HG02938 (cell line): ENCODE data around the gene GALNT18.
"Not testable (repeated sequence)": the region's sequence is repeated elsewhere in the genome, so short reads cannot be mapped to it uniquely, and the experiment has no call there.

Experiments
- ATAC-seq: cut with Tn5 transposase; IDR thresholded peaks from one replicate; pipeline ENCODE4 v1.9.1; 2021; ENCODE audit warnings: mild to moderate bottlenecking, moderate library complexity; ENCODE audit not compliant: unreplicated experiment

Gene GALNT18

DNA sequence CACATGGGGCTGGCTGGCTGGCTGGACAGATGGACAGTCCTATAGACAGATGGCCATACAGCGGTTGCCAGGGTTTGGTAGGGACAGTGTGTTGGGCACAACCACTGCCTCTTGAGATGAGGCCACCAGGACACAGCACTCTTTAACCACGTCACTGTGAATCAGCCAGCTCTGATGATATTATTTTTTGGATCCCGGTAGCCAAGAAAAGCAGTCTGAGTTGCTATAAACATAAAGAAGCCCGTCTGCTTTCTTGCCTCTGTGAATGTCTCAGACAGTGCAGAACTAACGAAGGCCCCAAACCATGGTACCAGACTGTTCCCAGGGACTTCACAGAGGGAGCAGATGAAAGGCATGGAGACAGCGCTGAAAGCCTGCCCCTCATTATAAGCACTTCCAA lies 152.9 kb downstream of the GALNT18 start:
- no peak for ATAC-seq

DNA sequence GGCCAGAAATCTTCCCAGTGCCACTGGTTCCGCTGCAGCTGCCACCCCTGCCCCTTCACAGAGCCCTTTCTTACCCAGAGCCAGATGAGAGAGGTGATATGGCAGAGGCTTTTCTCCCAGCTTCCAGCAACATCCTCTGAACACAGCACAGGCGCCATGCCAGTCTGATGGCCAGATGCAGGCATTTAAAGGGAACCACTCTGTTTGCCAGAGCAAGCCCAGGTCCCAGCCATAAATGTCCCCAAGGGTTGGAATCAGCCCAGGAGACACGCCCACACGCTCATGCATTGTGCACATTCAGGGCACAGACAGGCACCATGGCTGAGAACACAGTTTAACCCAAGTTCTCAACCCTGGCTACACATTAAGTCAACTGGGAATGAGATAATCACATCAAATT lies 154.5 kb downstream of the GALNT18 start:
- ATAC-seq = no peak

DNA sequence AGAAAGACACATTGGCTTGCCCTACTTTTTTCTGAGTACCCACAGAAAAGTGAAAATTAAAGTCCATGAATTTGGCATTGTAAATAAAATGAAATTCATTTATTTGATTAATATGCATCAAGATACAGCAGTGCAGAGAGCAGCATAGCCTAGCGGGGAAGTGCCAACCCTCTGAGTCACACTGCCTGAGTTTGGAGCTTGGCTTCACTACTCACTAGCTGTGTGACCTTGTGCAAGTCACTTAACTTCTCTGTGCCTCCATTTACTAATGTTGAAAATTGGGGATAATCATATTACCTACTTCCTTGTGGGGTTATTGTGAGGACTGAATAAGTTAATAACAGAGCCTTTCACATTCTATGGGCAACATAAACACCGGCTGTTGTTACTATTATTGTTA lies 157.2 kb downstream of the GALNT18 start:
- ATAC-seq = no peak

DNA sequence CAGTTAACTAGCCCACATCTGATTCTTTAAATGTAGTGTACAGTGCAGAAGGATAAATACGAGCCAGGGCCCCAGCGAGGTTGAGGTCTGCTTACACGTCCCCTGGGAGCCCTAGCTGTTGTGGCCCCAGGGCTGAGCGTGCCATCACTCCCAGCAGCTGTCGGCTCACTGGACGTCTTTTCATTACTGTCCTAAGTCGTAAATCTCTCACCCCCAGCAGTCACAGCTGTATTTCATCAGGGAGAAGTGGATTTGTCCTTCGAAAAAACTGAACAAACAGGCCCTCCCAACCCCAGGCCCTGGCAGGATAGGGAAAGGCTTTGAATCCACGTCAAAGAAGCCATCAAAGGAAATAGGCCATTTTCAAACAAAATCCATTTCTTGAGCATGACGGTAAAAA lies 158.4 kb downstream of the GALNT18 start:
- ATAC-seq = no peak

DNA sequence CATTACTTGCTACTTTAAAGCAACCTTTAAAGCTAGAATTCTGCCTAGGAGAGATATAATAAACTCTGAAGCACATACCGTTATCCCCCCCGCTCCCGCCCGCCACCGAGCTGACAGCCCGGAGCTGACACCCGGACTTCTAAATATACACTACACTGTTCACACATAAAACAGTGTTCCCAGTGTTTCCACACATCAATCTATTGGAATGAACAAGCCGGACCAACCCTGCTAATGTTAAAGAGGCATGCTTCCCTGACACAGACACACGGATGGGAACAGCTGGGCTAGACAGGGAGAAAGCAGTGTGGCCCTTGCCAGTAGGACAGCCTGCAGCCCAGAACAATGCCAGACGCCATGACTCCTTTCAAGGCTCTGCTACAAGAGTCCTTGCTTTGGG lies 160.3 kb downstream of the GALNT18 start:
- ATAC-seq = no peak

DNA sequence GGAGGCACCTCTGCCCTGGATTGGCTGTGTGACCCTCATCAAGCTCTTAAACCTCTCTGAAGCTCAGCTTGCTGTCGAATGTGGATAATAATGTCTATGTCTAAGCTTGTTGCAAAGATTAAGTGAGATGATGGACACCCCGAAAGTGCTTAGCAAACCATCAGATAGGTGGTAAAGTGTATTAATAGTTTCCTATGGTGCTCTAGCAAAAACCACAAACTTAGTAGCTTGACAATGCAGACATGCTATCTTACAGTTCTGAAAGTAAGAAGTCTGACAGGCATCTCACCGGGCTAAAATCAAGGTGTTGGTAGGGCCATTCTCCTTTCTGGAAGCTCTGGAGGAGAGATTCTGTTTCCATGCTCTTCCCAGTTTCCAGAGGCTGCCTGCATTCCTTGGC lies 162.2 kb downstream of the GALNT18 start:
- ATAC-seq = no peak

DNA sequence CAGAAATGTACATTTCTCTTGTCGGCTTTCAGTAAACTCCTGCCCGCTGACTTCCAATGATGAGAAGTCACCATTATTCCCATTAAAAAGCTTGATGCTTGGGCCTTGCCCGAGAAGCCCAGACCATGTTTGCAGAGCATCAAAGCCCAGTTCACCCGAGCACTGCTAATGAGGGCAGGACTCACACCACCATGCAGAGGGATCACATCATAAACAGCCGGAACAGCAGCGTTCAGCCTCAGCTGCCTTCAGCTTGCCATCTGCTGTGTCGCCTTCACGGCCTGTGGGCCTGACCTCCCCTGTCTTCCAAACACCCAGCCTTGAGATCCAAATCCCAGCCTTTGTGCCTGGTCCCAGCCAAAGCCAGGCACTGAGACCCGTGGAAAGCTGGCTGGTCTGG lies 163.3 kb downstream of the GALNT18 start:
- no peak for ATAC-seq

DNA sequence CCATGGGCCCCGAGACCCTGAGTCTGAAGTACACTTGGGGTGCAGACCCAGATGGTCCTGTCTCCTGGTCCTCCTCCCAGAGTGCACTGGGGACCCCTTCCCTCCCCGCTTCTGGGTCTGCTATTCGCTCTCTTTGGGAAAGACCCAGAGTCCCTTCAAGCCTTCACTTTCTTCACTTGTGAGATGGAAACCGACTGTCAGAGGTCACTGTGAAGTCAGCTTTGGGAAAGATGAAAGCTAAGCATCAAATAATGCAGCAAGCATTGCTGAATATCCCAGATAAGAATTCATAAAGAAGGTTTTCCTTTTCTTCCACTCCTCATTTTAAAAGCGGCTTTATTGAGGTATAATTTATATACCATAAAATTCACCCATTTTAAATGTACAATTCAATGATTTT lies 163.8 kb downstream of the GALNT18 start:
- ATAC-seq = no peak

DNA sequence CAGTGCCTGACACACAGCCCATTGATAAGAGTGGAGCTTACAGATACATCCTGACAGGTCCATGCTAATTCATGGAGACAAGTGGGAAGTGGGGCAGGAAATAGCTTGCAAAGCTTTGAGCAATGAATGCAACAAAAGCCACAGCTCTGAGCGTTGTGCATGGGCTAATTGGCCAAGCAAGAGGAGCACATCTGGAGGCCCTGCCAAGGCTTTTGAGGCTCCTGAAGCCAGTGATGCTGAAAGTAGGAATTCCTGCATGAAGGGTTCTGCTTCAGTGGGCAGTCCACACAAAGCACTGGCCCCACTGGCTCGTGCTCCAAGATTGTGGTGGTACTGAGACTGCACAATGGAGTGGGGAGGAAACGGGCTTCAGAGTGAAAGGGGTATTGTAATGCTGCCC lies 164.9 kb downstream of the GALNT18 start:
- ATAC-seq = no peak

DNA sequence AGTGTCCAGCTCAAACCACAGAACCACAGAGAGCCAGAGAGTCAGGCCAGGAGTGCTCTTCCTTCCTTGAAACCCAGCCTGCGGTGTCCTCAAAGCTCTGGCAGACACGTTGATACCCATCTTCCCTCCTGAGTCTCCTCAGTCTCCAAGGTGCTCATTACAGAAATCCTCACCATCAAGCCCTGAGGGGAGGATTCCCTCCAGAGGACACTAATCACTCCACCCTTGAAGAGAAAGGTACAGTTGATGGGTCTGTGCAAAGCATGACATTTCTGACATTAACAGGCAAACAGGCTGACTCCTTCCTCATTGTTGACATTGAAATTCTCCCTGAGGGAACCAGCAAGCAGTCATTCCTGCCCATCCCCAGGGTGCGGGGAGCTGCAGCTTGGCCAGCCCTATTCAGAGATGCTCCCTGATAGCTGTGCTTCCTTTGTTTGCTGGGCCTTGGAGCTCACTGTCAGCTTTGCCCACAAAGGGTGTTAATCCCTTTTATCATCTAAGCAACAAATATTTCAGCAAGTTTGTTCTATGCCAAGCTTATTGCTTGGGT lies 167.1 kb downstream of the GALNT18 start:
- ATAC-seq = no peak

DNA sequence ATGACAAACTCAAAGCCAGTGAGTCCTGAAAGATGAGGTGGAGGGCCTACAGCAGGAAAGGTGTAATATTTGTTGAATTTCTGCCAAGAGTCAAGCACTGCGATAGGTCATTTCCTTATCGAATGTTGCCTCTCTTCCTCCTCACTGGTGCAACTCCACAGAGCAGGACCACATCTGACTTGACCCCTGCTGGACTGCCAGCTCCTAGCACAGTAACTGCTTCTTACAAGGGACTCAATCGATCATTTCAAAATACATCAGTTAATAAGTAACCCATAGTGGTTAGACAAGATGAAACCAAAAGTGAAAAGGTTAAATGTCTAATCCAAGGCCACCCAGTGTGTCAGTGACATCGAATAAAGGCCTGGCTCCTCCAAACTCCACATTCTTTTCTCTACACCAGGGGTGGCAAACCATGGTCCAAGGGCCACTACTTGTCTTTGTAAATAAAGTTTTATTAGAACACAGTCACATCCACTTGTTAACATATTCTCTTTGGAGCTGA lies 170.3 kb downstream of the GALNT18 start:
- ATAC-seq = peak; percentile 95

DNA sequence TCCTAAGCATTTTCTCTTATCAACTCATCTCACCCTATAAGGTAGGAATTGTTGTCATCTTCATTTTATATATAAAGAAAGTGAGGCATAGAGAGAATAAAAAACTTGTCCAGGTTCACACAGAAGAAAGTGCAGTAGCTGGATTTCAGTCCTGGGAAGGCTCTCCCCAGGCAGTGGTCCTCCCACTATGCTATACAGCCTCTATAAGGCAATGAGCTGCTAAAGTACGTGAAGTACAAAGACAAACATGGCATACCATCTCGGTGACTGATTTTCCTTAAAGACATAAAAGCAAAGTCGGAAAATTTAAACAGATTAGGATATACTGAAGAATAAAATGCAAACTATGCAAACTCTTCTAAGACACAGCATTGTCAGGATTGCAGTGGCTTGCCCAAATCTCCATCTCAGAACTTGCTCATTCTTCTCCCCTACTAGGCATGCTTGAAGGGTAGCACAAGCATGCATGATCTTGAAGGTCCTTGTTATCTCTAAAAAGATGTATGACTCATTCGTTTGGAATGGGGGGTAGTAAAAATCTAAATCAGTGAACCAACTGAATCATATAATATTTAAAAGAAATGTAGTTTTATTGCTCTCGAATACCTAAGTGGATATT lies 171.0 kb downstream of the GALNT18 start:
- no peak for ATAC-seq

DNA sequence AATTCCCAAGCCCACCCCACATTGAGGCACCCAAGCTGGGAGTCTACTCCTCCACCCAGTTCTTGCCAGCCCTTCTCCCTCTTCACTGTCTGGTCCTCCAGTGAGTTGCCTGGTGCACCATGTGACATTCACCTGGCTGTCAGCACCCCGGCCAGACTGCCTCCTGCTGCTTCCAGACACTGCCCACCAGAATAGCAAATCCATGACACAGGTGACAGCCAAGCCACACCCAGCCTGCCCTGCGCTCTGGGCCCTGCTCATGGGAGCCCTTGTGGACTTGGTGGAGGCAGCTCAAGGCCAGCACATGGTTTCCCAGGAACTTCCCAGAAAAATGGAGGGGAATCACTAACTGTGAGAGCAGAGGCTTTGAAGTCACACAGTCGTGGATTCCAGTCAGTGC lies 172.5 kb downstream of the GALNT18 start:
- no peak for ATAC-seq

DNA sequence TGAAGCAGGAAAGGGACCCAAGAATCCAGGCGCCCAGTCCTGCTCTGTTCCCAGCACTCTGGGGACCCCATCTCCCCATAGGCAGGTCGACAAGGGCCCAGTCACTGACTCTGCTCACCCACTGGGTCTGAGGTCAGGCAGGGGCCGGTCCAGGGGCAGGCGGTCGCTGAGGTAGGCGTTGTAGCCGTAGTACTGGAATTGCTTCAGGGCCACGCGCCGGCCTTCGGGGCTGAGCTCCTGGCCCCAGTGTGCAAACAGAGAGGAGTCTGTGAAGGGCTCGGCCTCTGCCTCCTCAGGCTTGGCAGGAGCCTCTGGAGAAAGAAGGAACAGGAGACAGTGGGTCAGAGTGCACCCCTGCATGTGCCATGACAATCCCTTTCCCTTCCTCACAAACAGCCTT lies 173.2 kb downstream of the GALNT18 start:
- ATAC-seq = no peak

DNA sequence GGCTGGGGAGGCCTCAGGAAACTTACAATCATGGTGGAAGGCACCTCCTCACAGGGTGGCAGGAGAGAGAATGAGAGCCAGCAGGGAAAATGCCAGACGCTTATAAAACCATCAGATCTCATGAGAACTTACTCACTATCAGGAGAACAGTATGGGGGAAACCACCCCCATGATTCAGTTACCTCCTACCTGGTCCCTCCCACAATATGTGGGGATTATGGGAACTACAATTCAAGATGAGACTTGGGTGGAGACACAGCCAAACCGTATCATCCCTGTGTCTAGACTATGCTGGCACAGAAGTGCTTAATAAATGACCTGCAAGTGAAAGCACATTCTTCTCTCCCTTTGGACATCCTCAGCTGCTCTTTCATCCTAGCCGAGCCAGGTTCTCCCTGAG lies 174.2 kb downstream of the GALNT18 start:
- not testable (repeated sequence) for ATAC-seq

DNA sequence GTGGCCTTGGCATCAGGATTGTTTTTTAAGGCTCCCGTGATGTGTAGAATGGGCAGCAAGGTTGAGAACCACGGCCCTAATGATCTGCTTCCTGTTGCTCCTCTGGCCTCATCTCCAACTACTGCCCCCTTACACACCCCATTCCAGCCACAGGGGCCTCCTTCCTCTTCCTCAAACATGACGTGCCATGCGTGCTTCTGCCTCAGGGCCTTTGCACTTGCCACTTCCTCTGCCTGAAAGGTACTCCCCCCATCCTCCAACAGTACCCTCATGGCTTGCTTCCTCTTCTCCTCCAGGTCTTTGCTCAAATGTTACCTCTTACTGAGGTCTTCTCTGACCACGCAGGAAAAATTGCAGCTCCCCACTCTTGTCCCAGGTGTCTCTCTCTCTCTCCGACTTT lies 174.8 kb downstream of the GALNT18 start:
- no peak for ATAC-seq

DNA sequence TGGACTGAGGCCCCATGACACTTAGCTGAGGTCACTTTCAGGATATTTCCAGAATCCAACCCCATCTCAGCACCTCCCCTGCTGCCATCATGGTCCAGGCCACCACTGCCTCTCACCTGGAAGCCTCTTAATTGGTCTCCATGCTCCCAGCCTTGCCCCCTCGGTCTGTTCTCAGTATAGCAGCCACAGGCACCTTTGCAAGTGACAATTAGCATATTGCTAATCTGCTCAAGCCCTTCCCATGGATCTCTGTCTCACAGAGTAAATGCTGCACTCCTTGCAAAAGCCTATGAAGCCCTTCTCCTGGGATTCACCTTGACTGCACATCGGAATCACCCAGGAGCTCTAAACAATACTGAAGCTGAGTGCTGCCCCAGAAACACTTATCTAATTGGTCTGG lies 175.2 kb downstream of the GALNT18 start:
- no peak for ATAC-seq

DNA sequence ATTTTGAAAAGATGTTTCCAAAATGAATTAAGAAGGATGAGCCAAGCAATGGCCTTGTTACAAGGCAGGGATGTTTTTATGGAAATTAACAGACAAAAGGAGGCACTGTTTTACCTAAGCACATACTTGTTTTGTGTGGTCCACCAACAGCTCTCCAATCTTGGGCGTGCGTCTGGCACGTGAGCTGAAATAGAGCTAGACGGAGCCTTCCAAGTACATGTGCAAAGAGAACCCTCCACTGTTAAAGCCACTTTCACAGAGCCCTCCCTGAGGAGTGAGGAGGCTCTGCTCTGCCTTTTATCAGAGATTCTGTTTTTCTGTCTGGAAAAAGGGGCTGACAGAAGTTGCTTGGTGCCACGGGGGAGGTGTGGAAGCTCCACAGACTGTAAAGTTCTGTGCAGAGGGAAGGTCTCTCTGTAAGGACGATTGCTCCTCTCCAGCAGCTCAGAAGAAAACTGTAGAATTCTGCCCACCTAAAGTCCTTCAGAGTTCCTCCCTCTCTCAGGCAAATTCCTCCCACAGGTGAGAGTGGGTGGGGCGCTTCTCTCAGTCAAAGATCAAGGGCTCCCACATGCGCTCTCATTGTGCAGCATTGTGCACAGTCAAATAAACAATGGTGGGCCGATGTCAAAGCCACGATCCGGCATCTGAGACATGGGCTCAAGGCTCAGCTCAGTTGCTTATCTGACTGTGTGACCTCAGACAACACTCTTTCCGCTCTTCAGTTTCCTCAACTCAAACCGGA lies 176.2 kb downstream of the GALNT18 start:
- ATAC-seq = no peak

DNA sequence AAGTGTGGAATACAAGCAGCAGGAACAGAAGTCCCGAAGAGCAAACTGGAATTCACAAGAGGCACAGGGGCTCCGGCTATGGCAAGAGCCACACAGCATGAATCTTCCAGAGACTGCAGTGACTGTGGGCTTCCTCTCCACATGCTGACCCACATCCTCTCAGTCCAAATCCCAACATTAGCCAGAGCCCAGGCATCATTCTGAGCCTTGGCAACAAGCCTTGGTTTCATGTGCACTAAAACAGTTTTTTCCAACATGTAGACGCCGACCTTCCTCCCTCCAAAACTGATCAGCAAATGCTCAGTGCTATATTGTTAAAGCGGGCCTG lies 177.0 kb downstream of the GALNT18 start:
- no peak for ATAC-seq

DNA sequence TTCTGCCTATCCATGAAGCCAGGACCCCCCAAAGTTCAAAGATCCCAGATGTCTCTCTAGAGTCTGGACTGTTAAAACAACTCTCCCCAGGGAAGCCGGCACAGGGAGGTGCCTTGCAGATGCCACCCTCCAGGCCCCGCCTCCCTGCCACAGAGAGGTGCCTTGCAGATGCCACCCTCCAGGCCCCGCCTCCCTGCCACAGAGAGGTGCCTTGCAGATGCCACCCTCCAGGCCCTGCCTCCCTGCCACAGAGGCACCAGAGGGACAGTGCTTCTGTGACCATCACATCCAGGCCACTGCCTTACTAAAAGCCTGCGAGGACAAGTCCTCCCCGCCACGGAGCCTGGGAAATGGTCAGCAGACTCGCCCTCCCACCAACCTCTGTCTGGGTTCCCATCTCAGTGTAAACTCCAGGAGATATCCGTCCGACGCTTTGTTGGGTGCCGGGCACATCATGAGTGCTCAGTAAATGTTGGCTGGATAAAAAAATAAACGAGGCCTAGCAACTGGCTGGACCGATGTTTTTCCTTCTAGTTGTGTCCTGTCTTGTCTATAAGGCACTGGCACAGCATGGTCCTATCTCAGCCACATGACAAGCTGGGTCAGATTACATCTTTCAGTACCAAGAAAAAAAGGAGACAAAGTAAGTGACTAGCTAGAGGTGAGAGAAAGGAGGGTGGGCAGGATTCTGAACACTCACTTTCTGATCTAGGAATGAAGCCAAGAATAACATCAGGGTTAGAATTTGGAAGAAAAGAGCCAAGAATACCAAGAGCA lies 177.6 kb downstream of the GALNT18 start:
- no peak for ATAC-seq

DNA sequence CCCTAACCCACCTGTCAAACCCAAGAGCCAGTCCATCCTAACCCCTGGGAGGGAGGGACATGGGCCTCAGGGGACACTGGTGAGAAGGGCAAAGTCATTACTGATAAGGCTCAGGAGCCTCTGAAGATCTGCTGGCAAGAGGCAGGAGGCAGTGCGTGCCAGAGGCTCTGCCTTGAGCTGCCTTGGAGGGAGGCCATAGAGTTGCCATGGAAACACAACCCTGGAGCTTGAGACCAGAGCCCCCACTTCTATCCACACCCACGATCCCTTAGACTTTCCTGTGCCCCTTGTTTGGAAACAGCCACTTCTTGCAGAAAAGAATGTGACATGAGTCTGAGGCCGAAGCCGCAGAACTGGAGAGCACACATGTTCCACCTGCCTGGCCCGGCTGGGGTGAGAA lies 179.0 kb downstream of the GALNT18 start:
- ATAC-seq = no peak

DNA sequence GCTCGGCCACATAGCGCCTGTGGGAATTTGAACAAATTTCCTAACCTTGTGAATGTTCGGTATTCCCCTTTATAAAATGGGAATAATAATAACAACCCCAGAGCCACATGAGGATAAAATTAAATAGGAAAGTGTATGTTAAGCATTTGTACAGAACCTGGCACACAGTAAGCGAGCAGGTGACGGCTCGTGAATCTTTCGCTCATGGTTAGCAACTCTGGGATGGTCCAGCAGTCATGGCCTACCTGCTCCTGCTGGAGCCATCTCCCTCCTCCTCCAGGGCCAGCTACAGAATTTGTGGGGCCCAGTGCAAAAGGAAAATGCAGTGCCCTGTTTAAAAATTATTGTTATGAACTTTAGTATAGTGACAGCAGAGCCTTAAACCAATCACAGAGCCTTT lies 180.3 kb downstream of the GALNT18 start:
- ATAC-seq = no peak
